HG02588 (cell line): ENCODE results near the gene ST8SIA6.

Source experiments
- ATAC-seq: cut with Tn5 transposase; IDR thresholded peaks from one replicate; pipeline ENCODE4 v1.9.1; 2021; ENCODE audit warnings: mild to moderate bottlenecking, moderate library complexity; ENCODE audit not compliant: unreplicated experiment

The ST8SIA6 gene

DNA sequence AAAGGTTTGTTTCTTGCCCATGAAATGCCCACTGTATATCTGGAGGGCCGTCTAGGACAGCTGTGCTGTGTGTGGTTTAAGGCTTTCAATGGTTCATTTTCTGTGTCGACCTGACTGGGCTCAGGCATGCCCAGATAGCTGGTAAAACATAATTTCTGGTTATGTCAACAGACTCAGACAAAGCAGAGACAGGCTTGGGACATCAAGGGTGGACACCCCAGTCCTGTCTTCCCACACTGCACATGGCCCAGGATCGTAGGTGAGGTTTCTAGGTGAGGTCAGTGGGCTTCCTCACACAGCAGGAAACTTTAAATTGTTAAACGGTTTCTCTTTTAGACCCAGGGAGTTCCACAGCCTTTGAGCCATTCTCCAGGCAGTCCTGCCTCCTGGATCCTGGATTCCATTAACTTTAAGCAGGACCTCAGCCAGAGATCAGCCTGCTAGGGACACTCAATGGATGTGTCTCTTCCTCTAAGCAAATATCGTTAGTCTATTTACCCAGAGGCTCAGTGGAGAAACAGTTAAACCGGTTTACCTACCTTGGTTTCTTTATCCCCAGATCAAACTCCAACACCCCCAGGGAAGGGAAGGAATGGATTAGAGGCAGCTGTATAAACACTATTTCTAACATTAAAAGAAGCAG lies 66.4 kb downstream of the ST8SIA6 start:
- ATAC-seq = no peak

DNA sequence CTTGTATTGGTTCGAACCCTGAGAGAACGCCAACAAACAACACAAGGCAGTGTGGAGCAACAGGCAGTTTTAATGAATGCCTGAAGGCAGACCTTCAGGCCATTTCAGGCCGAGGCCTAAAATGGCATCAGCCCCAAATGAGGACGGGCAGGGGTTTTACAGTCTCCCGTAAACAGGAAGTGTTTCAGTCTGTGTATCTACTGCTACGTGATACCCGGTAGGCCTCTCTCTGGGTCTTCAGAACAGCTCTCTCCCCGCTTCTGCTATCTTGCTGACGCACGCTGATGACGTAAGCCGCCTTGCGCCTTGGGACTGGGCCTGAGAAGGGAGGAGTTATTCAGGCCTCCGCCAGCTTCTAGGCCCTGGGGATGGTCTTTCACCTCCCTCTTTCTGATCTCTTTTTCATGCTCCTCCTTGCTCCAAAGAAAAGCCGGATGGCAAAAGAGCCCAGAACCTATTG lies 67.7 kb downstream of the ST8SIA6 start:
- ATAC-seq = no peak

DNA sequence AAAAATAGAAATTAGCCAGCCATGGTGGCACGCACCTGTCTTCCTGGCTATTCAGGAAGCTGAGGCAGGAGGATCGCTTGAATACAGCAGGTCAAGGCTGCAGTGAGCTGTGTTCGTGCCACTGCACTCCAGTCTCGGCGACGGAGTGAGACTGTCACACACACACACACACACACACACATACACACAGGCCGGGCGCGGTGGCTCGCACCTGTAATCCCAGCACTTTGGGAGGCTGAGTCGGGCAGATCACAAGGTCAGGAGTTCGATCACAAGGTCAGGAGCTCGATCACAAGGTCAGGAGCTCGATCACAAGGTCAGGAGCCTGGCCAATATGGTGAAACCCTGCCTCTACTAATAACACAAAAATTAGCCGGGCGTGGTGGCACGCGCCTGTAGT lies 68.4 kb downstream of the ST8SIA6 start:
- no peak for ATAC-seq

DNA sequence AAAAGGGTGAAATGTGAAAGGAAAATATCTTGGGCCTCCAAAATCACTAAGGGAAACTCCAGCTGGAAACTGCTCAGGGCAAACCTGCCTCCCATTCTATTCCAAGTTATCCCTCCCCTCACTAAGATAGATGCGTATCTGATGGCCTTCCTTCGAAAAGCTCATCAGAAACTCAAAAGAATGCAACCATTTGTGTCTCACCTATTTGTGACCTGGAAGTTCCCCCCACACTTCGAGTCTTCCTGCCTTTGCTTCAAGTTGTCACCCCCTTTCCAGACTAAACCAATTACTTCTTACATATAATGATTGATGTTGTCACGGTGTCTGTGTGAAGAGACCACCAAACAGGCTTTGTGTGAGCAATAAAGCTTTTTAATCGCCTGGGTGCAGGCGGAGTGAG lies 69.3 kb downstream of the ST8SIA6 start:
- ATAC-seq = no peak

DNA sequence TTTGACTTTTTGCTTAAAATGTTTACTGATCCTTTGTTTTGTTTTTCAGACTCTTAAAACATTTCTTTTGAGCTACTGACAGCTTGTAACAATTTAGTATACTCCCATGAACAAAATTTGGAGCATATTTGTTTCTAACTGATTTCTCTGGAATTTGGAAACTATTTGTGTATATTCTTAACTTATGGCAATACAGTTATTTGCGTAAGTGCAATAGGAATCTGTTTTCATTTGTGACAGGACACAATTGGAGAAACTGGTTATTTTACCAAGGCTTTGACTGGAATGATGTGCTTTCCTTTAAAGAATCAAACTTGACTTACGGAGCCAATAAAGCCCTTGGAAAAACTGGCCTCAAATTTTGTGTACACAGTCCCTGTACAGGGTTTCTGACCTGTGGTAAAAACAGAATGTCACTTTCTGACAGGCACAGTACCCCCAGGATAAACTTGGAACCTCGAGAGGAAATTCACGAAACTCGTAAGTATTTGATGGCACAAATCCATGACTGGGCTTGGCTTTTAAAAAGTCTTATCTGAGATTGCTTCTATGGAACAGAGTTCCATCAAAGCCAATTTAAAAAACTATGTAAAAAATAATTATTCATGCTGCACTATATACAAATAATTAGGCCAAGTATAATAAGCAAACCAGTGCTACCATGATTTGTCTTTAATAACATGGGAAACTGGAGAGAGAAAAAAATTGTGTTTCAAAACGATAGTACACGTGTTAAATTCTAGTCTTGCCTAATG lies 70.4 kb downstream of the ST8SIA6 start:
- ATAC-seq = no peak

DNA sequence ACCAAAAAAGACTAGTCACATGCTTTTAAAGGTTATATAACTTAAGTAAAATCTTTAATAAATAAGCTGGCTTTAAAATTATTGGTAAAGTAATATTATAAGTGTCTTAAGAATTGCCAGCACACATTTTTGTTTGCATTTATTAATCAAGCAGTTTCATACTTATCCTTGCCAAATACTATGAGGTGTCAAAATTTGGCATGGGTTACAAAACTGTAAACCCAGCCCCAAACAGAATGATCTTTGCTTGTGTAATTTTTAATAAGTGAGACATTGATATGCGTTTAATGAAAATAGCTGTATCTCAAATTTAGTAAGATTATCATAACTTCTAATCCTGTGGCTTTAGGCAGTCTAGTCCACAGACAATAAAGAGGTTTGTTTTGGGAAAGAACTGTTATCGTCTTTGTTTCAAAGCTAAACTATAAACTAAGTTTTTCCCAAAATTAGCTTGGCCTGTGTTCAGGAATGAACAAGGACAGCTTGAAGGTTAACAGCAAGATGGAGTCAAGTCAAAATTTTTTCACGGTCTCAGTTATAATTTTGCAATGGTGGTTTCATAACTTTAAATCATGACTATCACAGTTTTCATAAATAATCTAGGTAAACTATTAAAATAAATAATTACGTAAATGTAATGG lies 72.8 kb downstream of the ST8SIA6 start:
- no peak for ATAC-seq

DNA sequence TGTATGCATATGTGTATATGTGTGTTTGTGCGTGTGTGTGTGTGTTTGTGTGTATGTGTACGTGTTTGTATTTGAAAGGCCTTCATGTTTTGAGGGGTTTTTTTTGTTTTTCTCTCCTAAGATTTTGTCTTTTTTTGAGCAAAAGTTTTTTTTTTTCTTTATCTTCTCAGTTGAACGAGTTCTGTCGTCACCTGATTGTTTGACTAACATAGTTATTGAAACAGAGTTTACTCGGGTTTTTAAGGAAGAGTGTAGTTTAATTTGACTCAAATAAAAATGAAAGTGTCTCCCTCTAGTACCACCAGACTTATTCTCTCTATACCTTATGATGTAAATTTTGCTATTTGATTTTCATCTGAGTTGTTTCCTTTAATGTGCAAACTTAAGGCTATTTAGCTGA lies 73.5 kb downstream of the ST8SIA6 start:
- ATAC-seq = no peak

DNA sequence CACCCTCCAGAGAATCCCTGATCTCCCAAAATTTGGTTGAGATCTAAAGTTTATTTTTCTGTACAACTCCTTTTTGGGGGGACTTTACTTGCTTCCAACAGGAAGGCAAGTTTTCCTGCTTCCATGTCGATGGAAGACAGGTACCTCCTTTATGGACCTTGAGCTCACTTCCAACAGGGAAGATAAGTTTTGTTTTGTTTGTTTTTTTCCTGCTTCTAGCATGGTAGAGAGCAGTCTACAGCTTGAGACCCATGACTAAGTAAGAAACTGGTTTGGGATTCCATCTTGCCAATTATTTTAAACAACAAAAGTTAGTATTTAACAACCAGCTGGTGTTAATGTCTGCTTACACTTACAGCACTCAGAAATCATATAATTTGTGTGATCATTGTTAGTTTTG lies 74.4 kb downstream of the ST8SIA6 start:
- no peak for ATAC-seq

DNA sequence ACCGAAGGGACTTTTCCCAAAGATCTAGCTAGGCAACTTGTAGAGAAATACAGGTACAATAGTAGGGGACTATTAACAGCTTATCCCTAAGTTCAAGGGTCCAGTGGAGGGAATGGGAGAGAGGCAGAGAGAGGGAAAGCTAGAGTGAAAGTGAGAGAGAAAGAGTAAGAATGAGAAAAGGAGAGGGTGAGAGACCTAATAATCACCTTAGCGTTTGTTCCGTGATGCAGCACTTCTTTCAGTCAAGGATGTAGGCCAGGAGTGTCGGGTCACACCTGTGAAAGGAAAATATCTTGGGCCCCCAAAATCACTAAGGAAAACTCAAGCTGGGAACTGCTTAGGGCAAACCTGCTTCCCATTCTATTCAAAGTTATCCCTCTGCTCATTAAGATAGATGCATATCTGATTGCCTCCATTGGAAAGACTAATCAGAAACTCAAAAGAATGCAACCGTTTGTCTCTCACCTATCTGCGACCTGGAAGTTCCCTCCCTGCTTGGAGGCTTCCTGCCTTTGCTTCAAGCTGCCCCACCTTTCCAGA lies 75.2 kb downstream of the ST8SIA6 start:
- ATAC-seq = no peak

DNA sequence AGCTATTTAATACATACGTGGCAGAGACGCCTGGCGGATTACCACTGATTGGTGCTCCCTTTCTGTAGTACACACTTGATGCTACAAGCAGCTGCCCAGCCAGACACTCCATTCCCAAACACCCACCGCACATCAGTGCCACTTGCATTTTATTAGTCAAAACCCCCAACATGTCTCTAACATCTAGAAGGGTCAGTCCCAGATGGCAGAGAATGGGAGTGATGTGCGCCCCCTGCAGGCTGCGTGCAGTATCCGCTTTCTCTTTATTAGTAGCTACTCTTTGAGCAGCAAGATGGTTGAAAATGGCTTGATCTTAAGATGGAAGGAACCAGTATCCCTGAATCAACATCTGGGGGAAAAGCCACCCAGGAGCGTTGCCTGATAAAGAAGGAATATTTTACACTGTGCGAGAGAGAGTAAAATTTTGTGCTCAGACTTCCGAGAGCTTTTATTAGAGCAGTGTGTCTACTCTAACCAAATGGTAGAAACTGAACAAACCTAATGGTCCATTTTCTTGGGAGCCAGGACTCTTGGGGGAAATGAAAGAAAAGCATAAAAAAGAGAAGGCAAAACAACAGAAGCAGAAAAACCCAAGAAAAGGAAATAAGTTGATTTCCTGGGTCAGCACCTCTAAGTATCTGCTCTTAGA lies 78.3 kb downstream of the ST8SIA6 start:
- ATAC-seq = no peak

DNA sequence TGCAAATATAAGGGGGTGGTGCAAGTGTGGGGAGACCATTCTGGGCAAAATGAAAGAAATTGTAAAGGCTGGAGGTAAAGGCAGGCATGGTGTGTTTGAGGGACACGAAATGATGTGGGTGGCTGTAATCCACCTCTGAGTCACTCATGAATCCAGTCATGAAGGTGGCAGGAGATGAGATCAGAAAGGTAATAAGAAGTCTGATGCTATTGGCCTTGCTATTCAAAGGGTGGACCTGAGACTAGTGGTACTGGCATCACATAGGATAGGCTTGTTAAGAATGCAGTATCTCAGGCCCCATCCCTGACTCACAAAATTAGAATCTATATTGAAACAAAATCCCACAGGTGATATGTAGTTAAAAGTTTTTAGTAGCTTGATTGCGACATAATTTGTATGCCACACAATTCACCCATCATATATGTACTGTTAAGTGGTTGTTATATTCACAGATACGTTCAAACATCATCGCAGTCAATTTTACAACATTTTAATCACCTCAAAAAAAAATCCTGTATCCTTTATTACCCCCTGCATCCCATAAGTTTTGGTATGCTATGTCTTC lies 85.6 kb downstream of the ST8SIA6 start:
- ATAC-seq = no peak

DNA sequence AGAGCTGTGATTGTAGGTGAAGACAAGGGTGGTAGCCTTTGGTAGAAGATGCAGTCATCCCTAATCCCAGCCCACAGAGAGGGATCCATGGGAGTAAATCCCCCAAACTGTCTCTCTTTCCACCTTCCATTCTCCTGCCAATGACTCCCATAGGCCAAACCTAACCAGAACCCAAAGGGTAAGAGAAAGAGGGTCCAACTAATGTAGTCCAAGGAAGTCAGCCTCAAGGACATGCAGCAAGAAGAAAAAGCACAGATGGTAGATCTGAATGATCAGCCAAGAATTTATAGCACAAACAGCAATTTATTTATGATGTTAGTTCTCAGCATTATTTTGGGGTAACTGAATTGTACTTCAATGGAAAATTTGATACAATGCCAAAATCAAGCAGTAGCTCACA lies 87.7 kb downstream of the ST8SIA6 start:
- ATAC-seq = no peak

DNA sequence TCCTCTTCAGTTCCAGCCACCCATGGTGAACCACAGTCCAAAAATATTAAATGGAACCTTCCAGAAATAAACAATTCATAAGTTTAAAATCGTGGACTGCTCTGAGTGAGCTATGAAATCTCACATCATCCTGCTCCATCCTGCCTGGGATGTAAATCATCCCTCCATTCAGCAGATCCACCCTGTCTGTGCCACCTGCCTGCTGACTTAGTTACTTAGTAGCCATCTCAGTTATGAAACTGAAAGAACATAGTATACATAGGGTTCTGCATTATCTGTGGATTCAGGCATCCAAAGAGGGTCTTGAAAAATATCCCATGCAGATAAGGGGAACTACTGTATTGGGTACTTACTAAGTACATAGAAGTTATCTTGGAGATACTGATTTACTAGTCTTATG lies 89.0 kb downstream of the ST8SIA6 start:
- no peak for ATAC-seq

DNA sequence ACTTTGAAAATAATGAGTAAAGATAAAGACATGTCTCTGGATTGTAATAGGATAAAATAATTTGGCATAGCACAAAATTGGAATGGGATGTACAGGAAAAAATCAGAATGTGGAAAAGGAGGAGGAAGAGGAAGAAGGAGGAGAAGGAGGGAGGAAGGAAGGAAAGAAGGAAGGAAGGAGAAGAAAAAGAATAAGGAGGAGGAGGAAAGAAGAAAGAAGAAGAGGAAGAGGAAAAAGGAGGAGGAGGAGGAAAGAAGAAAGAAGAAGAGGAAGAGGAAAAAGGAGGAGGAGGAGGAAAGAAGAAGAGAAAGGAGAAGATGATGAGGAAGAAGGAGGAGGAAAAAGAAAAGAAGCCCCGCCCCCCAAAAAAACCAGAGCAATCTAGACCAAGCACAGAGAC lies 95.9 kb downstream of the ST8SIA6 start:
- ATAC-seq = no peak

DNA sequence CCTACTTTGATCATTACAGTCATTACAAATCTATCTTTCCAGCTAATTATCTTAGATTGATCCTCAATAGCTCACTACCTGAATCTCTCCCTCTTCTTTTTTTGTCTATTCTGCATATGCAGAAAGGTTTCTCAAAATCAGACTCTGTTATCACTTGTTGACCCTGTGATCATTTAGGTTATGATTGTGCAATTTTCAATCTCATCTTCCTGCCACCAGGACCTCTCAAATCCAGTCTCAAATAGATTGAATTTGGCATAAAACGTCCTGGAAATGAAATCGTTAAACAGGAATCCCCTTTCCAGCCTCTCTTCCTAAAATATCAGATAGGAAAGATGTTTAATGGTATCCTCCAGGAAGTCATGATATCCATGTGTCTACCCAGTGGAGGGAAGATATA lies 96.6 kb downstream of the ST8SIA6 start:
- no peak for ATAC-seq

DNA sequence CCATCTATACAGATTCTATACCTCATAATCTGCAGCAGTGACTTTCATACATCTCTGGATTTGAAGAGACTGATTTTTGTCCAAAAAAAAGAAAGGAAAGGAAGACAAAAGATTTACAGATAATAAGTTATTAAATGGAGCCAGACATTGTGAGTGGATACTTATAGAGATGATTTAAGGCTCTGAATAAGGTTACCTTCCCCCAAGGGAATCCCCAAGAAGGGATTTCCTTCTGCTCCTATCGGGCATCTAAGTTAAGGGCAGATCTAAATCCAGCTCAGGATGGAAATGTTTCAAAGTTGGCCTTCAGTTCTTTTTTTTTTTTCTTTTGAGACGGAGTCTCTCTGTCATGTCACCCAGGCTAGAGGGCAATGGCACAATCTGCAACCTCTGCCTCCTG lies 97.6 kb downstream of the ST8SIA6 start:
- no peak for ATAC-seq

DNA sequence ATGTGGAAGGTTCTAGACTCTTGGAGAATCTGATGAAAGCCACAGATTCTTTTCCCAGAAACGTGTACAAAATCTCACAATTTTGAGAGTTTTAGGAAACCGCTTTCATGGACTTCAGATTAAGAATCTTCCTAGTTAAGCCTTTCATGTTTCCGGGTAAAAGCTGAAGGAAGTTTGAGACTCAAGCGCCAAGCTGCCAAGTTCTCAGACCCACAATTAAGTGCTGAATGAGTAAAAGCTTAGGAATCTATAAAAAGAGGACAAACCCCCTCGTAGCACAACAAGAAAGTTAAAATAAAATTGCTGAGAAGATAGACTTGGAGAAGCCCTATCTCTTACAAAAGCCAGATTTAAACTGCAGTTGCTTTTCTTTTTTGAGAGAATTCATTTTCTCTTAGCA lies 99.6 kb downstream of the ST8SIA6 start:
- ATAC-seq = no peak

DNA sequence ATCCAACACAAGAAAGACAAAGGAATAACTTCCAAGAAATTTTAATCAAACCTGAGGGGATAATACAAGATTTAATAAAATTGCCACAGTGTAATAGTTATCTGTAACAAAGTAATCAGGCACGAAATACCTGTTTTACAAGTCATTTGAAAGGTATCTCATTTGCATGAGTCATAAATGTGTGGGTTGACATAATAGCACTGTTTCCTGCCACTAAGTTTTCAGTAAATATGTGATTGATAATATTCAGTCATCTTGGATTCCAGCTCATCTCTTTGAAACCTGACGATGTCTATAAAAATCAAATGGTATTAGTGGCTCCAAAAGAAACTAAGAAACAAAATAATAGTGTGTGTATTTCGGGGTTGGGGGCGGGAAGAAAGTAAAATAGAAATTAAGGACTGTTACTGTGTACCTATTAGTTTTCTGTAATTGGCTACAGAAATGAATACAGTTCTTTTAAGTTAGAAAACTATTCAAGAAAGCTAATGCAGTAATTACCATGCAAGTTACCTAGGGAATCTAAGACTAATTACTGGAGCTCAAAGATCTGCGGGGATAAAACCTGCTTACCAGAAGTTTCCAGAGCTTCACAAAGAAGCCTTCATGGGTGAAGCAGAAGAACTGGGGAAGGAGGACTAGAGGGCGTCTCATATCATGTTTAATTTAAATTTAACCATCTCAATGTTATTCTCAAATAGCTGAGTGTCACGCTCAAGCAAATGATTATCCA lies 100.7 kb downstream of the ST8SIA6 start:
- ATAC-seq = no peak

DNA sequence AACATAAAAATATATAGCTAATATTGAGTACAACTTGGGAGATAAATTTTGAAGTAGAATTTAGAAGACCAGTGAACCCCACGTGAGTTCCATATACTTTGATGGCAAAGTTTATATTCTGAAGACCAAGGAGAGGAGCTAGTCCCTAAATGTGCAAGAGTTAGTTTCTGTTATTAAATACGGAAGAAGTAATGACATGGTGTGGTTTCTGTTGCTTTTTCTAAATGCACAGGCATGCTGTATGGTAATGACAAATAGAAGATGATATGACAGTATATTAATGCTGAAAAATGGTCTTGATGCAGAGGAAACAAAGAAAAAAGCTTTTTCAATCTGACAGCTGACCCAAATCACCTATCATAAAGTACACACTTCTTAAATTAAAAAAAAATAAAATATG lies 101.8 kb downstream of the ST8SIA6 start:
- ATAC-seq = no peak

DNA sequence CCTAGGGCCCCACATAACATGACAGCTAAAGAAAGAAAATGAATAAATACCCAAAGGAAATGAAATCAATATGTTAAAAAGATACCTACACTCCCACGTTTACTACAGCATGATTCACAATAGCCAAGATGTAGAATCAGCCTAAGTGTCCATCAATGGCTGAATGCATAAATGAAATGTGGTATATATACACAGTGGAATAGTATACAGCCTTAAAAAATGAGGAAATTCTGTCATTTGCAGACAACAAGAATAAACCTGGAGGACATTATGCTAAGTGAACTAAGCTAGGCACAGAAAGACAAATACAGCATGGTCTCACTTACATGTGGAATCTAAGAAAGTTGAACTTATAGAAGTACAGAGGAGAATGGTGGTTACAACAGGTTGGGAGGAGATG lies 102.9 kb downstream of the ST8SIA6 start:
- no peak for ATAC-seq
